Spleen (tissue), 11 donors: ENCODE data around the gene TAF1D. TPM values are rescaled to one million over a fixed set of nuclear protein-coding genes. Genes with fewer than 3 reads are reported as not detected.

Source experiments
- DNase-seq: peaks from one replicate; pipeline ENCODE4 v3.0.0-alpha.2; 2020
- H3K27ac ChIP-seq, 8 donors: fragments of 200-600 bp; sonication (generic) in 7 of 8; 1 replicate in 4 of 8; 2 replicates in 4 of 8; pipeline versions ENCODE4 v1.5.0 to v1.8.0; 2016 to 2021; ENCODE audit warnings: inconsistent platforms in 4 of 8, mild to moderate bottlenecking in 4 of 8, moderate library complexity in 1 of 8
- H3K27me3 ChIP-seq, 7 donors: fragments of 200-600 bp; sonication (generic) in 6 of 7; replicated peaks in 1 of 7; 1 replicate in 4 of 7; 2 replicates in 3 of 7; pipeline versions ENCODE4 v1.5.0 to v1.8.0; 2016 to 2021; ENCODE audit warnings: inconsistent platforms in 3 of 7, mild to moderate bottlenecking in 1 of 7
- H3K36me3 ChIP-seq, 6 donors: fragments of 200-600 bp; sonication (generic) in 5 of 6; 1 replicate in 4 of 6; 2 replicates in 2 of 6; pipeline versions ENCODE4 v1.5.0 to v1.8.0; 2016 to 2021; ENCODE audit warnings: inconsistent platforms in 2 of 6
- H3K4me1 ChIP-seq, 6 donors: fragments of 200-600 bp; sonication (generic) in 5 of 6; 1 replicate in 3 of 6; 2 replicates in 3 of 6; pipeline versions ENCODE4 v1.5.0 to v1.8.0; 2016 to 2021; ENCODE audit warnings: inconsistent platforms in 3 of 6
- H3K4me3 ChIP-seq, 8 donors: fragments of 200-600 bp; sonication (generic) in 7 of 8; 1 replicate in 4 of 8; 2 replicates in 4 of 8; pipeline versions ENCODE4 v1.5.0 to v1.8.0; 2016 to 2021; ENCODE audit warnings: inconsistent platforms in 4 of 8, mild to moderate bottlenecking in 4 of 8, moderate library complexity in 2 of 8
- H3K9me3 ChIP-seq, 8 donors: fragments of 200-600 bp; sonication (generic) in 7 of 8; 1 replicate in 4 of 8; 2 replicates in 4 of 8; pipeline versions ENCODE4 v1.5.0 to v1.8.0; 2016 to 2021; ENCODE audit warnings: inconsistent platforms in 4 of 8
- POLR2A ChIP-seq, 3 donors: fragments of 450-650 bp; IDR thresholded peaks; one replicate each; pipeline ENCODE4 v1.5.1; 2017; ENCODE audit warnings: antibody characterized with exemption in 3 of 3, mild to moderate bottlenecking in 1 of 3
- POLR2AphosphoS5 ChIP-seq, 3 donors: sonication (generic); formaldehyde crosslinking; IDR thresholded peaks; one replicate each; pipeline ENCODE4 v1.5.1; 2017; ENCODE audit warnings: antibody characterized with exemption in 3 of 3
- WGBS, 5 donors: extraction: QIAGEN DNeasy Blood & Tissue Kit in 3 of 5; methylation state at CpG; one replicate each; pipeline versions ENCODE4 v1.1.5 to v1.1.7; 2013 to 2018; 5-methylcytosine and 5-hydroxymethylcytosine counted together
- intact Hi-C: fragments of 100-400 bp; cut with DNase I; formaldehyde crosslinking; loops from one replicate; pipeline ENCODE4 v1.15.0; 2023; ENCODE audit warnings: low total_unique reads
- polyA plus RNA-seq, 3 donors: library from polyadenylated mRNA; stranded (reverse); fragments of 200-250 nt; gene quantifications; one replicate each; pipeline ENCODE4 v1.2.1, GENCODE V29; 2013
- total RNA-seq, 7 donors: library from RNA; depleted of rRNA in 3 of 7; stranded (reverse); fragments of >200 nt in 3 of 7; fragmentation: NEBNext Ultra II Directional in 4 of 7; extraction: Animal tissue kit (Norgen Biotek cat#: 25700) in 4 of 7; gene quantifications; one replicate each; pipeline versions ENCODE4 v1.1.0 to v1.2.1, GENCODE V29; 2016 to 2021
- TF ChIP-seq, protein P1 (sequence below), 11 experiments: fragments of 200-600 bp in 7 of 11; fragments of 450-650 bp in 4 of 11; sonication (generic) in 4 of 11; IDR thresholded peaks in 8 of 11; conservative IDR thresholded peaks in 3 of 11; 1 replicate in 7 of 11; 2 replicates in 4 of 11; pipeline versions ENCODE4 v1.4.0 to v1.8.0; 2016 to 2021; ENCODE audit warnings: antibody characterized with exemption in 11 of 11, inconsistent platforms in 4 of 11, mild to moderate bottlenecking in 1 of 11
- donor health status: healthy with polysubstance abuse.
- donor health status: DM: no; HTN: no; CAD: no; lungs with moderate emphysema.
- donor health status: DM: no; HTN: no; CAD: no.
- donor health status: Bipolar disorder and iron deficiency.
- donor health status: healthy.
- donor health status: DM: no; HTN: no; CAD: no.
- donor health status: DM: yes; HTN: yes; CAD: no.

Gene TAF1D
- total and polyA plus RNA-seq, 10 donors, result 99.4 to 244 (median 134) TPM

DNA sequence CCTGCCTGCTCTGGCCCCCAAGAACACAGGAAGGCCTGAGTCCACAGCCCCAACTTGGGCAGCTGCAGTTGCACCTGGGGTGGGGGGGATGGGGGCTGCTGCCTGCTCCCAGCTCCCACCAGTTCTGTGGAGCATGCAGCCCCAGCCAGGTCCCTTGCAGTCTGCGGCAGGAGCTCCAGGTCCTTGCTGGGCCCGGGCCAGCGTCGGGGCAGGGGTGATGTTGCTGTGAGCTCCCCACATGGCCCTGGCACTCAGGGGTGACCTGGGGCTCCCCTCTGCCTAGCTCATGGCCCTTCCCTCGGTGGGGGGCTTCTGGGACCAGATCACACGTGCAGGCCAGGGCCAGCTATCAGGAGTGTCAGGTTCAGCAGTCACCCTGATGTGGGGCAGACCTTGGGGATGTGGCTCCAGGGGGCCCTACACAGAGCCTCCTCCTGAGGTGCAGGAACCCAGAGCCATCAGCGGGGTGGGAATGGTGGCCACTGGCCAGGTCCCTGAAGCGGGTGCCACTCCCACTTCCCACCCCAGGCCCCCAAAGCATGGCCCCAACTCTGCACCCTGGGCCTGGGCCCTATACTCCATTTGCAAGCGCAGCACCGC is 32.4 kb upstream of the TAF1D start:
- no peak for TF ChIP-seq POLR2AphosphoS5 (IDR thresholded peaks at IDR 0.05)
- no peak for TF ChIP-seq POLR2A (IDR thresholded peaks at IDR 0.05)
- TF ChIP-seq, protein P1, sequence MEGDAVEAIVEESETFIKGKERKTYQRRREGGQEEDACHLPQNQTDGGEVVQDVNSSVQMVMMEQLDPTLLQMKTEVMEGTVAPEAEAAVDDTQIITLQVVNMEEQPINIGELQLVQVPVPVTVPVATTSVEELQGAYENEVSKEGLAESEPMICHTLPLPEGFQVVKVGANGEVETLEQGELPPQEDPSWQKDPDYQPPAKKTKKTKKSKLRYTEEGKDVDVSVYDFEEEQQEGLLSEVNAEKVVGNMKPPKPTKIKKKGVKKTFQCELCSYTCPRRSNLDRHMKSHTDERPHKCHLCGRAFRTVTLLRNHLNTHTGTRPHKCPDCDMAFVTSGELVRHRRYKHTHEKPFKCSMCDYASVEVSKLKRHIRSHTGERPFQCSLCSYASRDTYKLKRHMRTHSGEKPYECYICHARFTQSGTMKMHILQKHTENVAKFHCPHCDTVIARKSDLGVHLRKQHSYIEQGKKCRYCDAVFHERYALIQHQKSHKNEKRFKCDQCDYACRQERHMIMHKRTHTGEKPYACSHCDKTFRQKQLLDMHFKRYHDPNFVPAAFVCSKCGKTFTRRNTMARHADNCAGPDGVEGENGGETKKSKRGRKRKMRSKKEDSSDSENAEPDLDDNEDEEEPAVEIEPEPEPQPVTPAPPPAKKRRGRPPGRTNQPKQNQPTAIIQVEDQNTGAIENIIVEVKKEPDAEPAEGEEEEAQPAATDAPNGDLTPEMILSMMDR (IDR thresholded peaks at IDR 0.05 in 8 of 11, conservative IDR thresholded peaks at IDR 0.05 in 3 of 11), result no peak

DNA sequence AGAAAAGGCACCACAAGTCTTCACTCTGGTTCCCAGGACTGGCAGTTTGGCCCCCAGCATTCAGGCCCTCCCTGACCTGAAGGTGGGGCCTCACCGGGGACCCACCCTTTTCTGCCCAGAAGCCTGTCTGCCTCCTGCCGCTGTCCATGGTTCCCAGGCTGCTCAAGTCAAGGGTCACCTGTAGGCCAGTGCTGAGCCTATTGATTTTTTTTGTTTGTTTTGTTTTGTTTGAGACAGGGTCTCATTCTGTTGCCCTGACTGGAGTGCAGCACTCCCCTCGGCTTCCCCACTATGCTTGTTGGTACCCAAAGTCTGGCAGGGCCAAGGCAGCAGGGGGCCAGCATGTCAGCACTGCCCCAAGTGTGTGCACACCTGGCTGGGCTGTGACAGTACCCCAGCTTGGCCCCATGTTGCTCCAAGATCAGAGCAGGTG is 31.8 kb upstream of the TAF1D start:
- Histone ChIP-seq H3K4me3 (no peak overlapping the region), H3K27ac (no peak overlapping the region), H3K9me3 (peaks cover 0 to 13% (median 6%) of the 10 kb centered on the region in 8 donors), H3K4me1 (no peaks in the 10 kb centered on the region), H3K36me3 (no peaks in the 10 kb centered on the region), H3K27me3 (no peaks in the 10 kb centered on the region)
- intact Hi-C loops, result no loop called here
- whole genome bisulfite sequencing, 5 donors, result 86 to 96% (median 93%) methylated on average over 3 of the region's 3 CpGs
- DNase-seq, result no peak
- TF ChIP-seq, protein P1 (IDR thresholded peaks at IDR 0.05 in 8 of 11, conservative IDR thresholded peaks at IDR 0.05 in 3 of 11), result no peak
- TF ChIP-seq POLR2AphosphoS5 (IDR thresholded peaks at IDR 0.05) (no peak), POLR2A (IDR thresholded peaks at IDR 0.05) (no peak)

More for the DNA sequence above, 32.4 kb upstream of the TAF1D start:
- Histone ChIP-seq H3K27ac (no peak overlapping the region), H3K36me3 (no peaks in the 10 kb centered on the region), H3K9me3 (peaks cover 0 to 13% (median 6%) of the 10 kb centered on the region in 8 donors), H3K4me3 (no peak overlapping the region), H3K4me1 (no peaks in the 10 kb centered on the region), H3K27me3 (no peaks in the 10 kb centered on the region)
- intact Hi-C loops, result no loop called here
- 89 to 100% (median 93%) methylated on average over 6 to 10 of the region's 10 CpGs for WGBS, 5 donors
- no peak for DNase-seq

DNA sequence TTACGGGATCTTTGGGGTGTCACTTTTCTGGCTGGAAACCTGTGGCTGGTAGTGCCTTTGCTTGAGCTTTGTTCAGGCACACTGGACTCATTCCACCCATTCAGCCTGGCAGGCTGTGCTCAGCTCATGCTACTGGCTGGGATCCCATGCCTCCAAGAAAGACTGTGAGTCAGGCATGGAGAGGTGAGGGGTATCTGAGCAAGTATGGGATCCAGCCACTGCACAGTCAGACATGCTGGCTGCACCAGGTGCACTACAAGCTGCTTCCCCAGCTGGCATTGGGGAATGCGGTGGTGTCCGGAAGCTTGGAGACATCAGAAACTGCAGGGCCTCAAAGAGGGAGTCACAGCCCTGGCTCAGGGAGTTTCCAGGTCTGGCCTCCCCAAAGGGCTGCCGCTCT is 30.8 kb upstream of the TAF1D start:
- Histone ChIP-seq H3K4me3 (no peak overlapping the region), H3K4me1 (no peaks in the 10 kb centered on the region), H3K36me3 (no peaks in the 10 kb centered on the region), H3K9me3 (peaks cover 0 to 15% (median 8%) of the 10 kb centered on the region in 8 donors), H3K27me3 (no peaks in the 10 kb centered on the region), H3K27ac (no peak overlapping the region)
- no peak for TF ChIP-seq POLR2AphosphoS5 (IDR thresholded peaks at IDR 0.05)
- TF ChIP-seq, protein P1 (IDR thresholded peaks at IDR 0.05 in 8 of 11, conservative IDR thresholded peaks at IDR 0.05 in 3 of 11), result no peak
- no peak for TF ChIP-seq POLR2A (IDR thresholded peaks at IDR 0.05)
- DNase-seq, result no peak
- WGBS, 5 donors, result 93 to 100% (median 95%) methylated on average over 3 to 4 of the region's 4 CpGs
- intact Hi-C loops, result no loop called here

DNA sequence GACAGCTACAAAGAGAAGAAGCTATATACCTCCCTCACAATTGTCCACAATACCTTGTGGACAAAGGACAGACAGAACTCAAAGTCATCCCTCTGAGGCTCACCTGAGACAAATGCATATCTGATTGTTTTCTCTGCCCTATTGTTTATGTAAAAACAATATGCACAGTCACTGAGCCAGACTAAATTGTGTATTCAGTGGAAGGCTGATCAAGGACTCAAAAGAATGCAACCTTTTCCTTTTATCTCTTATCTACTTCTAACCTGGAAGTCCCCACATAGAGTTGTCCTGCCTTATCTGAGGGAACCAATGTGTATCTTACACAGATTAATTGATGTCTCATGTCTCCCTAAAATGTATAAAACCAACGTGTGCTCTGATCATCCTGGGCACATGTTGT is 28.9 kb upstream of the TAF1D start:
- H3K9me3 ChIP-seq, result peaks cover 0 to 19% (median 12%) of the 10 kb centered on the region in 8 donors
- H3K4me3 ChIP-seq, result no peak overlapping the region
- no peak for TF ChIP-seq POLR2A (IDR thresholded peaks at IDR 0.05)
- no peak for TF ChIP-seq POLR2AphosphoS5 (IDR thresholded peaks at IDR 0.05)
- TF ChIP-seq, protein P1 (IDR thresholded peaks at IDR 0.05 in 8 of 11, conservative IDR thresholded peaks at IDR 0.05 in 3 of 11), result no peak
- DNase-seq, result no peak
- no peak overlapping the region for H3K27ac ChIP-seq
- no peaks in the 10 kb centered on the region for H3K4me1 ChIP-seq
- no peaks in the 10 kb centered on the region for H3K27me3 ChIP-seq
- 32 to 84% (median 53%) methylated on average over 1 of the region's 1 CpG for WGBS, 5 donors
- H3K36me3 ChIP-seq, result peaks cover 0 to 12% (median 0%) of the 10 kb centered on the region in 6 donors
- intact Hi-C loops, result no loop called here
